SU-DHL-6 (cell line): ENCODE measurements around the gene ABL2.

Experiments used
- EZH2phosphoT487 ChIP-seq: fragments of 200-600 bp; sonication (generic), shearing (Covaris generic); conservative IDR thresholded peaks from 2 replicates; pipeline ENCODE4 v1.6.1; 2018; ENCODE audit warnings: mild to moderate bottlenecking, antibody characterized with exemption, low read length, moderate library complexity, mixed read lengths
- TF ChIP-seq, protein P1 (sequence below): fragments of 200-600 bp; sonication (generic); IDR thresholded peaks from one replicate; pipeline ENCODE4 v1.5.1; 2017; ENCODE audit warnings: antibody characterized with exemption, mild to moderate bottlenecking, low read length, moderate library complexity; ENCODE audit not compliant: insufficient read depth, poor library complexity, severe bottlenecking

DNA sequence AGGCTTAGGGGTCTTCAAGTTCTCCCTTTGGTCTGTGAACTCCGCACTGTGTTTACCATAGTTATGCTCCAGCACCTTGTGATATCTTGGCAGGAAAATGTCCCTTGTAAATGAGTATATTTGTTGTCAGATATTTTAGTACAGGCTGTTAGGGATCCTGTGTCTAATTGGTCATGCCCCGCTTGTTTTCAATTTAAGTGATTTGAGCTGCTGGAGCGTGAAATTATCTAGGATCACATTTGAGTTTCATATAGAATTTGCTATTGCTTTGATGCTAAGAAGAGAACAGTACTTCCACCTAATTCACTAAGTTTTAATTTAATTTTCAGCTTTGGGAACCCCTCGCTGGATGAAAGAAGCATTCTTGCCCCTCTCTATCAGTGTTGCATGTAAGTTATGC is 163.0 kb downstream of the ABL2 start:
- TF ChIP-seq, protein P1, sequence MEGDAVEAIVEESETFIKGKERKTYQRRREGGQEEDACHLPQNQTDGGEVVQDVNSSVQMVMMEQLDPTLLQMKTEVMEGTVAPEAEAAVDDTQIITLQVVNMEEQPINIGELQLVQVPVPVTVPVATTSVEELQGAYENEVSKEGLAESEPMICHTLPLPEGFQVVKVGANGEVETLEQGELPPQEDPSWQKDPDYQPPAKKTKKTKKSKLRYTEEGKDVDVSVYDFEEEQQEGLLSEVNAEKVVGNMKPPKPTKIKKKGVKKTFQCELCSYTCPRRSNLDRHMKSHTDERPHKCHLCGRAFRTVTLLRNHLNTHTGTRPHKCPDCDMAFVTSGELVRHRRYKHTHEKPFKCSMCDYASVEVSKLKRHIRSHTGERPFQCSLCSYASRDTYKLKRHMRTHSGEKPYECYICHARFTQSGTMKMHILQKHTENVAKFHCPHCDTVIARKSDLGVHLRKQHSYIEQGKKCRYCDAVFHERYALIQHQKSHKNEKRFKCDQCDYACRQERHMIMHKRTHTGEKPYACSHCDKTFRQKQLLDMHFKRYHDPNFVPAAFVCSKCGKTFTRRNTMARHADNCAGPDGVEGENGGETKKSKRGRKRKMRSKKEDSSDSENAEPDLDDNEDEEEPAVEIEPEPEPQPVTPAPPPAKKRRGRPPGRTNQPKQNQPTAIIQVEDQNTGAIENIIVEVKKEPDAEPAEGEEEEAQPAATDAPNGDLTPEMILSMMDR, result no peak
- no peak for TF ChIP-seq EZH2phosphoT487
